GM10248 (cell line): Measurements from ENCODE around the gene GPC6.

ENCODE experiments used
- CTCF ChIA-PET: fragments of 300-600 bp; sonication (Branson Sonifier 250); formaldehyde crosslinking; extraction: SDS; loops from one replicate; lab custom pipeline; 2021; ENCODE audit warnings: antibody characterized with exemption; lab: Yijun Ruan, JAX
- POLR2A ChIA-PET: fragments of 350-650 bp; sonication (Branson Sonifier 250); formaldehyde crosslinking; extraction: SDS; loops from one replicate; lab custom pipeline; 2020; ENCODE audit warnings: antibody characterized with exemption; lab: Yijun Ruan, JAX
- DNase-seq: peaks from one replicate; pipeline ENCODE4 v3.0.0; 2012; ENCODE audit errors: extremely low spot score
- TF ChIP-seq, protein P1 (sequence below): IDR thresholded peaks from 2 replicates; pipeline ENCODE4 v1.5.1; 2012; ENCODE audit warnings: mild to moderate bottlenecking, low read depth; ENCODE audit errors: extremely low read depth, missing control alignments, control extremely low read depth

GPC6 gene

DNA sequence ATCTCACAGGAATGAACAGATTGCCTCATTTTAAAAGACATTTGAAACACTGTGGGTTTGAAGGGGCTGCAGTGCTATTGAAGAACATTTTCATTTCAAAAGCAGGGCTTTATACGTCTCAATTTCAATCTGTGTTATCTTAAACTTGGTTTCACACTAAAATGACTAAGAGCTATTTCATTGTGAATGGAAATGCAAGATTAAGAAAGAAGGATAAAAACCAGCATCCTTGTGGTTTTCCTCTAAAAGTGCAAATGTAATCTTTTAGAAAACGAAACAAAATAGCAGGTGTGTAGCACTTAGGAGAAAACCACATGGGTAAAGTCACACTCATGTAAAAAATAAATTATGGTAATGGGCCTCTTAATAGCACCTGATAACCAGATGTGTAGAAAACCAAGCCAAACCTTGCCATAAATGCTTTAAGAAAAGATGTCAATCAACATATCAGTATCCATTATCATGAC lies 397.7 kb downstream of the GPC6 start:
- TF ChIP-seq, protein P1, sequence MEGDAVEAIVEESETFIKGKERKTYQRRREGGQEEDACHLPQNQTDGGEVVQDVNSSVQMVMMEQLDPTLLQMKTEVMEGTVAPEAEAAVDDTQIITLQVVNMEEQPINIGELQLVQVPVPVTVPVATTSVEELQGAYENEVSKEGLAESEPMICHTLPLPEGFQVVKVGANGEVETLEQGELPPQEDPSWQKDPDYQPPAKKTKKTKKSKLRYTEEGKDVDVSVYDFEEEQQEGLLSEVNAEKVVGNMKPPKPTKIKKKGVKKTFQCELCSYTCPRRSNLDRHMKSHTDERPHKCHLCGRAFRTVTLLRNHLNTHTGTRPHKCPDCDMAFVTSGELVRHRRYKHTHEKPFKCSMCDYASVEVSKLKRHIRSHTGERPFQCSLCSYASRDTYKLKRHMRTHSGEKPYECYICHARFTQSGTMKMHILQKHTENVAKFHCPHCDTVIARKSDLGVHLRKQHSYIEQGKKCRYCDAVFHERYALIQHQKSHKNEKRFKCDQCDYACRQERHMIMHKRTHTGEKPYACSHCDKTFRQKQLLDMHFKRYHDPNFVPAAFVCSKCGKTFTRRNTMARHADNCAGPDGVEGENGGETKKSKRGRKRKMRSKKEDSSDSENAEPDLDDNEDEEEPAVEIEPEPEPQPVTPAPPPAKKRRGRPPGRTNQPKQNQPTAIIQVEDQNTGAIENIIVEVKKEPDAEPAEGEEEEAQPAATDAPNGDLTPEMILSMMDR = no peak
- no peak for DNase-seq
- CTCF ChIA-PET = no interaction called here
- POLR2A ChIA-PET = no interaction called here

DNA sequence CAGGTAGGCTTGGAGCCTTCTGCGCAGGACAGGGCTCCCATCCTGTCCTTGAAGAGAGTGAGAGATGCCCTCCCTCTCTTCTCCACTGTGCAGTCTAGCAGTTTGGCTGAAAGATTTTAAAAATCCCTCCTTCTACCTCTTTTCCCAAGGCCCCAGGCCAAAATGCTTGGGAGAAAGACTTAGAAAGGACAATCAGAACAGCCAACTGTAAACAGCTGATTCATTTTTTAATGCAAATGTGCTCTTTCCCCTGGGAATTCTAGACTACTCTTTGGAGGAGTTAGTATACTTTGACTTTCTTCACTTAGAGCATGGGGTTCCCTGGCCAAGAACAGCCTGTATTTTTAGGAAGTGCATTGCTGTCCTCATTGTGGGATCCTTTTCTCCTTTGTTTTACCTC lies 398.9 kb downstream of the GPC6 start:
- ChIA-PET CTCF (no interaction called here), POLR2A (no interaction called here)
- TF ChIP-seq, protein P1 = no peak
- DNase-seq = no peak

DNA sequence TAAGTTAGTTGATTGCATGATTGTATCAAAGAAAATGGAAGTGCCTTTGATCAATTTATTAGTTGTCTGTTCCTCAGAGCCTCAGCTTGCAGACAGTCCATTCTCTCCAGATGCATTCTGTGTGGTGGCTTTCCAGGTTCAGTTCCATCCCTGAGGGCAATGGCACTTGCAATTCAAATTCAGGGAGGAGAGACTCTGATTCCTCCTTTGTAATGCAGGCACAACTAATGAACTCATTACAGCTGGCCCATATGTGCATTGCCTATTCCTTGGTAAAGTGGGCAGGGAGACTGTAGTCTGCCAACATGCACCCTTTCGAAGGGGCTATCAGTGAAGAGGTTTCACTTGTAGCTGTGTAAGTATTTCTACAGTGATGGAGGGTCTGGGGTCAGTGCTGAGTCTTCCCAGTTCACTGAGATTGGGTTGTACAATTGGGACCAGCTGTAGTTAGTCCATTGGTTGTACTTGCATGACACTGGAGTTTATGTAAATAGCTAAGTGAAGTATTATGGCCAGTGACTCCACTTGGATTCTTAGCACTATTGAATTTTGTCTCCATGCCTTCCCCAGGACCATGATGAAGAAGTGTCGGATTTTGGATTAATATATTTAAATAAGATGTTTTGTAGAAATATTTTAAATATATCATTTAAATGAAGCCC lies 401.7 kb downstream of the GPC6 start:
- POLR2A ChIA-PET = no interaction called here

GRCh38 chr13:93635616-93636032 lies 409.0 kb downstream of the GPC6 start:
- CTCF ChIA-PET = no interaction called here
- no peak for DNase-seq
- POLR2A ChIA-PET = no interaction called here
- TF ChIP-seq, protein P1 = no peak

More for the DNA sequence above, 401.7 kb downstream of the GPC6 start:
- TF ChIP-seq, protein P1 = no peak
- CTCF ChIA-PET = no interaction called here
- DNase-seq = no peak

- POLR2A ChIA-PET = no interaction called here
- DNase-seq = no peak
- CTCF ChIA-PET = no interaction called here
- TF ChIP-seq, protein P1 = no peak
Measured at GRCh38 chr13:93637852-93638251, 411.2 kb downstream of the GPC6 start.

DNA sequence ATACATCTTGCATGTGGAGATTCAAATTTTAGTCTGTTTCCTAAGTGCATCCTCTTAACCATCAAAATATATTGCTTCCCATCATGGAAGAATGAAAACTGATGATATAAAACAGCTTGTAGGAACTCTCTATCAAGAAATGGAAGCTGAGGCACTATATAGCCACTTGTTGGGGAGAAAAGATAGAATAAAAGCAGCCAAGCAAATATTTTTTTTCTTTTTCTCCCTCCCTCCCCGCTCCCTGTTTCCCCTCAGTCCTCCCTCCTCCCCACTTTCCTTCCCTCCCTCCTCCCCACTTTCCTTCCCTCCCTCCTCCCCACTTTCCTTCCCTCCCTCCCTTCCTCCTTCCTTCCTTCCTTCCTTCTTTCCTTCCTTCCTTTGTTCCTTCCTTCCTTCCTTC lies 413.8 kb downstream of the GPC6 start:
- ChIA-PET POLR2A (no interaction called here), CTCF (no interaction called here)
- TF ChIP-seq, protein P1 = no peak
- no peak for DNase-seq
